ENCODE data around the gene LDLRAD4.

The LDLRAD4 gene

GRCh38 chr18:13394801-13395200 lies 176.2 kb downstream of the LDLRAD4 start:
- no peak for DNase-seq

- DNase-seq, result no peak
Measured at GRCh38 chr18:13395577-13395976, 177.0 kb downstream of the LDLRAD4 start.

DNA sequence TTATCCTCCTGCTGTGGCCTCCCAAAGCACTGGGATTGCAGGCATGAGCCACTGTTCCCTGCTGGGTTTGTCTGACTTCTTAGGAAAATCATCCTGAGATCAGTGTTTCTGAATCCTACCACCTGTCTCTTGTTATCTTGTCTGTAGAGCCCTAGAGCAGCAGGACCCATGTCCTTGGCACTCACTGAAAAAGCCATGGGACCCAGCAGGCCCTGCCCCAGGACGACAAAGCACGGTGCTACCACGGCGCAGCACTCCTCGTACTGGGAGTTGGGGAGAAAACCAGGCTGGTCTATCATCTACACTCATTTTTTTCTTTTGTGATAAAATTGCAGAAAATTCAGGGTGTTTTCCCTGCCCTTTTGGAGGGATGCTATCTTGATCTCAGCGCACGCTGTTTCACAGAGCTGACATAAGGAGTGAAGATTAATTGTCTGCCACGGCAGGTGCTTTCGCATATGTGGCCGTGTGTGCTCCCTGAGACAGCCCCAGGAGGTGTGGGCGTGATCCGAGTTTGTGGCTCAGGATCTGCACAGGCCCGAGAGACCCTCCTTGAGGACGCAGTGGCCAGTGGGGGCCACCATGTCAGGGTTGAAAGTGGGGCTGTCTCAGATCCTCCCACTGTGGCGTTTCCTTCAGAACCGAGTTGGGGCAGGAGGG lies 179.1 kb downstream of the LDLRAD4 start:
- DNase-seq, result no peak

DNA sequence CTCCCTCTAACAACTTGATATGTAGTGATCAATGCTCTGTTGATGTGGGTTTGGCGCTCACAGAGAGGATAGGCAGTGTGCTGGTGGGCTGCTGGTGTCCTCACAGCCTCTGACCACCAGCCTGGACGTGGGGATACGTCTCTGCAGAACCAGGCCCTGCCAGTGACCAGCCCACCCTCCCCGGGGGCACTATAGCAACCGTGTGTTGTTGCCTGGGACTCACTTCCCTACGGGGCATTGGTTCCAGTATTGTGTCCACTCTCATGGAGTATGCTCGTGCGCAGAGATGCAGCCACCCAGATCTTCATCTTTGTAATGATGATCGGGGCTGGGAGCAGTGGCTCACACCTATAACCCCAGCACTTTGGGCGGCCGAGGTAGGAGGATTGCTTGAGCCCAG lies 180.1 kb downstream of the LDLRAD4 start:
- DNase-seq, result no peak

GRCh38 chr18:13399511-13399910 lies 181.0 kb downstream of the LDLRAD4 start:
- no peak for DNase-seq

- no peak for DNase-seq
Measured at GRCh38 chr18:13400636-13401315, 182.2 kb downstream of the LDLRAD4 start.

- DNase-seq, result no peak
Measured at GRCh38 chr18:13401404-13401803, 182.8 kb downstream of the LDLRAD4 start.

DNA sequence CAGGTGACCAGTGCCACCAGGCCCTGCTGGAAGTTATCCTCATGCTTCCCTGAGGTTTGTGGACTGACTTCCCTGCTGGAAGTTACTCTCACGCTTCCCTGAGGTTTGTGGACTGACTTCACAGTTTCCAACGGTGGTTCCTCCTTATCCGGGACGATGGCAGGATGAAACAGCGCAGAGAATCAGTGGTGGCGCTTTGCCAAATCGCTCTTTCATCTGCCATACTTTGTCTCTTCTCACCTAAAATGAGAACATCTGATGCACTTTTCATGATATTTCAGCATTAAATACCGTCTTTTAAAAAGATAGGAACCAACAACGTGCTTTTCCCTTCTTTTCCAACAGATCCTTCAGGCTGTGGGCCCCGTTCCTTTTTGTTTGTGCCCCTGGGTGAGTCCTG lies 183.3 kb downstream of the LDLRAD4 start:
- DNase-seq, result no peak

DNA sequence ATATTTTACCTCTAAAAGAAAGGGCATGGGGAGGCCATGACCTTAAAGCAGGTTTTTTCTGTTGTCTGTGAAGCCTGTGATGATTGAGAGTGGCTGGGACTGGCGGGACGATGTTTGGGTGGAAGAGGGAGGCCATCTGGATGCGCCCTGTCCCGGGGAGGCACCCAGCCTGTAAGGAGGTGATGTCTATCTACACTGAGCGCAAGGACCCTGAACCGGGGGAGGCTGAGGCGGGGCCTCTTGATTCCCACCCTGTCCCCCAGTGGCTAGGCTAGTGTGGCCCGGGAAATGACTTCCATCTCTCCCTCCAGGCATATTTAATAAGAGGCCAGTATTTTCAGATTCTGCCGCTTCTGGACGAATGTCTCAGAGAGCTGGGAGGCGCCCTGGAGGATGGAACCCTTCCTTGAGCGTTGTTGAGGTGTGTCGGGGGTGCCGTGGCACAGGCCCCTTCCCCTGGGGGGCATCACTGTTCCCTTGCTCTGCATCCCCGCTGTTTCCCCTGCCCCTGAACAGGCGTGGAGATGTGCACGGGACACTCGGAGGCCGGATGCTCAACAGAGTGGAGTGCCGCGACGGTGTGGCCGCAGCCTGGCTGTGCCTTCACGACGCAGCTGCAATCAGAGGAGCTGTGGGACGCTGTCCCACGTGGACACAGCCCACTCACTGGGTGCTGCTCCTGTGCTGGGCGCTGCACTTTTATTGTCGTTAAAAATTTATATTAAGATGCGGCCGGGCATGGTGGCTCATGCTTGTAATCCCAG lies 185.4 kb downstream of the LDLRAD4 start:
- DNase-seq, result no peak

GRCh38 chr18:13405305-13406038 lies 186.9 kb downstream of the LDLRAD4 start:
- DNase-seq, result no peak

DNA sequence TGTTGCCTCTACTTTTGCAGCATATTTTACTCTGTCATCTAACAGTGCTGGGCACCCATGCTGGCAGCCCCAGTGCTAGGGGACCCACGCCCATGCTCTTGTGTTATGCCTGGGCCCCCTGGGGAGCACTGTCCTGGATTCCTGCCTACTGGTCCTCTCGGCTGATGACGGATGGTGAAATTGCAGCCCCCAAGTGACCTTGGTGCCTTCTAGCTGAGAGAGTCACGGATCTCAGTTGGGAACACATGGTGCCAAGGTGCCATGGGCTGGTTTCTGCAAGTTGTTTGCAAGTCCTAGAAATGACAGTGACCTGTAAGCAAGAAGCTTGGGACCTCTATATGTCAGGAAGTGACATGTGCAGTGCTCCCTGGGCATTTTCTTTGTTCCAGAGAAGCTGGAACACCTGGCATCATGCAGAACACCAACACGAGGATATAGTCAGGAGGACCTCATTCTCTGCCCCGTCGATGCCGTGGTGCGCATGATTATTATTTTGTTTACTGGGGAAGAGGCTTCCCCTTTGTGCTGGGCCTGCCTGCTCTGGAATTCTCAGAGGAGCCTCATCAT lies 187.6 kb downstream of the LDLRAD4 start:
- DNase-seq, result no peak

DNA sequence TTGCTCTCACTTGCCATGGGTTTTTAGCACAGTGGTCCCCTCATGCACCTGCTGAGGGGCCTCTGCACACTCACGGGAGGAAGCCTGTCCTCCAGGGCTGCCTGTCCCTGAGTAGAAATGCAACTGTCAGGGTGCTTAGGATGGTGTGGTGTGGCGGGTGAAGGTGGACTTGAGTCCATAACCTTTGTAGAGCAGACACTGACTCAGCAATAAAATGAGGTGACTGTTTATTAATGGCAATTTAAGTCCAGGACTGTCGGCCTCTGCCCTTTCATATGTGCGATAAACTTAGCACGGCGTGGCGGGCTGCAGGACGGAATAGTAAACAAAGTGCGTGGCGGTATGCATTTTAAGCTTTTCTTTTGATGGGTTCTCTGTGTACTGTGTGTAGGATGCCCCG lies 188.2 kb downstream of the LDLRAD4 start:
- no peak for DNase-seq

DNA sequence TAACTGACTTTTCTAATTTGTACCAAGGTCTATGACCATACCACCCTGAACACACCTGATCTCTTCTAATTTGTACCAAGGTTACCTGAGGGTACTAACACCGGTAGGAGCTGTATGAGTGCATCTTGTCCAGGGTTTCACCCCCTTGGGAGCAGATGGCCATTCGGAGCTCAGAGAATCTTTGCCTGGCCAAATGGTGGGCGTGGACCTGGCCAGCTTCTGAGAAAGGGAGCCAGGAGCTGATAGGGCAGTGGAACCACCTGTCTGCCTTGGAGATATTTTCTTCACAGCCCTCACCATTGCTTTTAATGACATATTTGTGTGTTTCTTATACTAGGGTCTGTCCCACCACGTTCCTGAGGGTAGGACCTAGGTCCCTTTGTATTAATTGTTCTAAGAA lies 188.9 kb downstream of the LDLRAD4 start:
- no peak for DNase-seq

DNA sequence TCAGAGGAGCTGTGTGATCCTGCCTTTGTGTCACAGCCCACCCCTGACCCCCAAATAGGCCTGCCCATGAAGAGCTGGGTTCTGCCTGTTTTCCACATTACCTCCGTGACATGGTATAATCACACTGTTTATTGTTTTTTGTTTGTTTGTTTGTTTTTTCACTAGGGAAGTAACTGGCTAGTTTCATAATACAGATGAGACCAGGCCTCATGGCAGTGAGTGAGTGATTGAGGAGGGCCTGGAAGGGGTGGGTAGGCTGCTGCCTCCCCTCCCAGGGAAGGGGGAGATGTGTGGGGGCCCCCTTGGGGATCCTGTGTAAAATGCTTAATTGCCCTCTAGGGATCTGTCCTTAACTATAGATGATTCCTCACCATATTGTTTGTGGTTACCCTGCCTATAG lies 190.5 kb downstream of the LDLRAD4 start:
- no peak for DNase-seq

DNA sequence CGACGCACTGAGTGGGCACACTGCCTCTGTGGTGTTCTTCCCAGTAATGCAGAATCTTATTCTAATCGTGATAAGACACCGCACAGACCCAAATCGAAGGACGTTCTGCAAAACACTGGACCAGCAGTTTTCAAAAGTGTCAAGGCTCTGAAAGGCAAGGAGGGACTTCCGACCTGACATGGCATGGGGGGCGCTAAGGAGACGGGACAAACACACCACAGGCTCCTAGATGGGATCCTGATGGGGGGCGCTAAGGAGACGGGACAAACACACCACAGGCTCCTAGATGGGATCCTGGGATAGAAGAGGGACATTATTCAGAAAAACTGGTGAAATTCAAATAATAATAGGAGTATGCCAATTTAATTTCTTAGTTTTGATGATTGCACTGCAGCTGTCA lies 191.4 kb downstream of the LDLRAD4 start:
- DNase-seq, result no peak

DNA sequence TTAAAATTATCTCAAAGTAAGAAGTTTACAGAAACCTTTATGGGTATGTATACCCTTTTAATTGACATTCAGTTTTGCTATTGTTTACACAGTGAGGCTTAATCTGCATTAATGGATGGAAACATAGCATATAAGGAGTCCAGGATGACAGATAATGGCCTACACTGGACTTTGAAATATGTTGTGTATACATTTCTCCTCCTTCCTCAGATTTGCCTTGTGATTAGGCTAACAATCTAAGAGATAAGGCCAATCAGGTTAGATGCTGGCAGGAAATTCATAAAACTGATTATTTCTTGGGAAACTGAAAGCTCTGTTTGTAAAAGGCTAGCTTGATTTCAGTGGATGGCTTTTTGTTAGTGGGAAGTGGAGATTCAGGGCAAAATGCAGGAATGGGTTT lies 191.9 kb downstream of the LDLRAD4 start:
- no peak for DNase-seq

GRCh38 chr18:13412017-13412416 lies 193.5 kb downstream of the LDLRAD4 start:
- no peak for DNase-seq

GRCh38 chr18:13412901-13413300 lies 194.3 kb downstream of the LDLRAD4 start:
- no peak for DNase-seq

DNA sequence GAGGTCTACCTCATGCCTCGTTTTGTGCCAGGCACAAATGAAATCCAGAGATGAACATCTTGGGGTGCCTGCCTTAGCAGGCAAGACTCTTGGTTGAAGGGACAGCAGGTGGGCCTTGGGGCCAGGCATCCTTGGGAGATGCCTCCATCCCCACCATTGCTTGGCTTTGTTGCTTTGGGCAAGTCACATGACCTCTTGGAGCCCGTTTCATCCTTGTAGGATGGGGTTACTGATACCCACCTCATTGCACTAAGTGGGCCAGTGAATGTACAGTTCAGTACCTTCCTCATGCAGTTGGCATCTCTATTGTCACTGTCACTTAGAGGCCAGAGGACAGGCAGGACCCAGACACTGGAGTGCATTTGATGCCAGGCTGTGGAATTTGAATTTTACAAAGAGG lies 195.5 kb downstream of the LDLRAD4 start:
- no peak for DNase-seq

GRCh38 chr18:13414521-13414920 lies 196.0 kb downstream of the LDLRAD4 start:
- DNase-seq, result no peak

GRCh38 chr18:13415736-13416135 lies 197.2 kb downstream of the LDLRAD4 start:
- DNase-seq, result no peak

DNA sequence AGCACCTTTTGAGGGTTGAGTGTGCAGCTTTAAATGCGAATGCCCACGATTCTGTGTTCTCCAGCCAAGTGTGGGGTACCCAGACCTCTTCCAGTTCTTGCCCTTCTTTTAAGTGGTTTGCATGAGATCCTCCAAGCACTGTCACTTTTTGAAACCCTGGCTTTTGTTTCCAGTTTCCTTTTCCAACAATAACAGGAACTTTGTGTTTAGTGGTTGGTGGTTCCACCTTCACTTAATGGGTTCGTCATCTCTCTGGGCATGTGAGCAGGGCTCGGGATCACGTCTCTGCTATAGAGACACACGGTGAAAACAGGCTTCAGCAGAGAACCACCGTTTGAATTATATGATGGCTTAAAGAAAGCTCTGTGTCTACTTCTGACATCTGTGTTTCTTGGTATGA lies 197.6 kb downstream of the LDLRAD4 start:
- no peak for DNase-seq

GRCh38 chr18:13416848-13417247 lies 198.3 kb downstream of the LDLRAD4 start:
- DNase-seq, result no peak
